ENCODE data around the gene SAMD8.
"Not testable (repeated sequence)": the region's sequence is repeated elsewhere in the genome, so short reads cannot be mapped to it uniquely, and the experiment has no call there.

SAMD8 gene

GRCh38 chr10:75210282-75211006 is 99.0 kb downstream of the SAMD8 start, which contains the start of gene VDAC2:
Gene VDAC2, plus strand, starts transcription at chr10:75210796. Its CDS starts 363 bp downstream, at chr10:75211159.
- peak within 1 kb of the TSS; percentile 98 for H3K27ac ChIP-seq
- TF ChIP-seq, protein P1, sequence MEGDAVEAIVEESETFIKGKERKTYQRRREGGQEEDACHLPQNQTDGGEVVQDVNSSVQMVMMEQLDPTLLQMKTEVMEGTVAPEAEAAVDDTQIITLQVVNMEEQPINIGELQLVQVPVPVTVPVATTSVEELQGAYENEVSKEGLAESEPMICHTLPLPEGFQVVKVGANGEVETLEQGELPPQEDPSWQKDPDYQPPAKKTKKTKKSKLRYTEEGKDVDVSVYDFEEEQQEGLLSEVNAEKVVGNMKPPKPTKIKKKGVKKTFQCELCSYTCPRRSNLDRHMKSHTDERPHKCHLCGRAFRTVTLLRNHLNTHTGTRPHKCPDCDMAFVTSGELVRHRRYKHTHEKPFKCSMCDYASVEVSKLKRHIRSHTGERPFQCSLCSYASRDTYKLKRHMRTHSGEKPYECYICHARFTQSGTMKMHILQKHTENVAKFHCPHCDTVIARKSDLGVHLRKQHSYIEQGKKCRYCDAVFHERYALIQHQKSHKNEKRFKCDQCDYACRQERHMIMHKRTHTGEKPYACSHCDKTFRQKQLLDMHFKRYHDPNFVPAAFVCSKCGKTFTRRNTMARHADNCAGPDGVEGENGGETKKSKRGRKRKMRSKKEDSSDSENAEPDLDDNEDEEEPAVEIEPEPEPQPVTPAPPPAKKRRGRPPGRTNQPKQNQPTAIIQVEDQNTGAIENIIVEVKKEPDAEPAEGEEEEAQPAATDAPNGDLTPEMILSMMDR (conservative IDR thresholded peaks at IDR 0.05): no peak

DNA sequence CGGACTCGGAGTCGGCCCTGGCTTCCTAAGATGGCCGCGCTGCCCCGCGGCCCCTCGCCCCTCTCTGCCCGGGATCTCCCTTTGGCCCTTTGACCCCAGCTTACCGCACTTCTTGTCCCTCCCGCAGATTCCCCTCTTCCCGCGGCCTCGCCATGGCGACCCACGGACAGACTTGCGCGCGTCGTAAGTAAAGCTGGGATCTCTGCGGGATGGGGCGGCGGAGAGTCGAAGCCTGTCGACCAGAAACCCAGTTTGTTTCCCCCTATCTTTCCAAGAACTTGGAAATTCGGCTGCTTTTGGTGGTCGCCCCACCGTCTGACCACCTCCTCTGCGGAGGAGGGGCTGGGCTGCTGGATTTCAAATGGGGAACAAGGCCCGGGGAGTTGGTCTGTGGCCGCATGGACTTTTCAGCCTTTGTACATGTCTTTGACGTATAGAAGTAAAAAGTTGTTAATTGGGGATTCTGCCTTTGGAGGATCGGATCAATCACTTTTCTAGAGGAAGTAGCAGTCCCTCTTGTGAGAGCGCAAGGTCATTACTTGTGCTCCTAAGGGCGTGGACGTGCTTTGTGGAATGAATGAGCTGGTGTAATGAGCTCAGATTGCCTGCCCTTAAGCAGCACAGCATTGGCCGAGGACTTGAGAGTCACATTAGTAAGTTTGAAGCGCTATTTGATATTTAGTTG is 99.7 kb downstream of the SAMD8 start:
- TF ChIP-seq, protein P1 (conservative IDR thresholded peaks at IDR 0.05): no peak
- H3K27ac ChIP-seq: peak overlapping the region; percentile 98

- H3K27ac ChIP-seq: peak overlapping the region; percentile 98; the same call in 1 of the 2 replicates
- TF ChIP-seq, protein P1 (conservative IDR thresholded peaks at IDR 0.05): no peak
Measured at GRCh38 chr10:75212343-75212742, 100.9 kb downstream of the SAMD8 start.

GRCh38 chr10:75220274-75220673 is 108.8 kb downstream of the SAMD8 start:
- no peak overlapping the region for H3K27ac ChIP-seq
- TF ChIP-seq, protein P1 (conservative IDR thresholded peaks at IDR 0.05): no peak

GRCh38 chr10:75221492-75221891 is 110.0 kb downstream of the SAMD8 start:
- H3K27ac ChIP-seq: not testable (repeated sequence)

DNA sequence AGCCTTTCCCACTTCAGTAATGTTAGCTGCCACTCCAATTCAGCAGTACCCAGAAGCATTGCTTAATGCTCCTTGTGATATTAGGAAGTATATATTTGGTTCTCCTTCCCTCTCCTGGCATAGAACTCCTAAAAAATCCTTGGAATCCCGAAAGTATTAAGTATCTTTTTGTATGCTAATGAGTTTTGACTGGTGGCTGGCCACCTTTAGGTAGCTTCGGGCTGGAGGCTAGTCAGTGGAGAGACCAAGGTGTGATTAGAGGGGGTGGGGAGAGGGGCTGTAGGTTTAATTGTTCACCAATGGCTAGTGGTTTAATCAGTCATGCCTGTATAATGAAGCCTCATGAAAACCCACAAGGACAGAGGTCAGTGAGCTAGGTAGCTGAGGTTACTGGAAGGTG is 112.1 kb downstream of the SAMD8 start:
- TF ChIP-seq, protein P1 (conservative IDR thresholded peaks at IDR 0.05): no peak
- peak overlapping the region; percentile 11; the same call in 1 of the 2 replicates for H3K27ac ChIP-seq

DNA sequence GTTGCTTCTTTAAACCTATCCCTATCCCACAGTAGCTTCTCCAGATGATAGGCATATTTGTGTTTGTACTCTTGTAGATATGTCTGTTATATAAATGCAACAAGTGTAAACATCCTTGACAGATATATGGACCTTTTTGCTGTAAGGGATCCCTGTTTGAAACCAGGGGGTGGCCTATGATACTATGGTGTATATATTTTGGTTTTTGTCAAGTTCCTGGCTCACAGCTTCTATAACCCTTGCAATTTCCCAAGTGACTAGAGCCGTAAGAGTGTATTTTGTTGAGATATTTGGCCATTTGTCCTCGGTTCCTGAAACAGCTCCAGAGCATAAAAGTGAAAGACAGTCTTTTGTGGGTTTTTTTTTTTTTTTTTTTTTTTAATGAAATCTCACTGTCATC is 114.6 kb downstream of the SAMD8 start:
- TF ChIP-seq, protein P1 (conservative IDR thresholded peaks at IDR 0.05): no peak
- no peak overlapping the region; the same call in 1 of the 2 replicates for H3K27ac ChIP-seq

GRCh38 chr10:75226656-75227055 is 115.2 kb downstream of the SAMD8 start:
- TF ChIP-seq, protein P1 (conservative IDR thresholded peaks at IDR 0.05): no peak
- no peak overlapping the region for H3K27ac ChIP-seq
